CD4-positive, alpha-beta T cell (primary cell): ENCODE measurements around the gene FOXRED1. TPM values are rescaled to one million over a fixed set of nuclear protein-coding genes. Genes with fewer than 3 reads are reported as not detected.
"Not testable (repeated sequence)": the region's sequence is repeated elsewhere in the genome, so short reads cannot be mapped to it uniquely, and the experiment has no call there.

Experiments
- ATAC-seq: fragments of 200-7000 bp; cut with Tn5 transposase; one replicate; pipeline ENCODE4 v1.10.0; 2022; ENCODE audit warnings: mild to moderate bottlenecking; ENCODE audit not compliant: poor library complexity
- CTCF ChIA-PET: fragments of 350-600 bp; sonication (Branson Sonifier 250); formaldehyde crosslinking; loops from one replicate; lab custom pipeline; 2021; ENCODE audit warnings: antibody characterized with exemption, inconsistent platforms; lab: Charles Lee
- POLR2A ChIA-PET: fragments of 350-600 bp; sonication (Branson Sonifier 250); formaldehyde crosslinking; loops from one replicate; lab custom pipeline; 2021; ENCODE audit warnings: antibody characterized with exemption, inconsistent platforms; lab: Charles Lee
- DNase-seq, 14 experiments: peaks; one replicate each; pipeline ENCODE4 v3.0.0-alpha.2; 2013 to 2020; ENCODE audit warnings: mixed read lengths in 2 of 14
- H3K27ac ChIP-seq, 2 donors: one replicate each; pipeline versions ENCODE4 v1.5.1 to v1.7.0; 2013; ENCODE audit warnings: low read length in 2 of 2, low read depth in 1 of 2, mild to moderate bottlenecking in 1 of 2
- H3K27me3 ChIP-seq, 2 experiments: 1 replicate in 1 of 2; 2 replicates in 1 of 2; pipeline versions ENCODE4 v1.6.1 to v1.7.0; 2013; ENCODE audit warnings: low read length in 2 of 2, control low read depth in 1 of 2, mild to moderate bottlenecking in 1 of 2, moderate library complexity in 1 of 2; ENCODE audit not compliant: insufficient read depth in 2 of 2, control insufficient read depth in 1 of 2
- H3K36me3 ChIP-seq: one replicate; pipeline ENCODE4 v1.6.1; 2013; ENCODE audit warnings: low read length, control low read depth; ENCODE audit not compliant: insufficient read depth
- H3K4me1 ChIP-seq: one replicate; pipeline ENCODE4 v1.6.1; 2013; ENCODE audit warnings: low read length, control low read depth; ENCODE audit not compliant: insufficient read depth
- H3K4me3 ChIP-seq: one replicate; pipeline ENCODE4 v1.5.1; 2013; ENCODE audit warnings: mild to moderate bottlenecking, low read length, moderate library complexity
- H3K9me3 ChIP-seq, 2 experiments: 1 replicate in 1 of 2; 2 replicates in 1 of 2; pipeline versions ENCODE4 v1.6.1 to v1.7.0; 2013; ENCODE audit warnings: low read length in 2 of 2, mild to moderate bottlenecking in 2 of 2, control low read depth in 1 of 2, moderate library complexity in 1 of 2; ENCODE audit not compliant: control insufficient read depth in 1 of 2, insufficient read depth in 1 of 2
- H3K27ac Mint-ChIP-seq: one replicate; pipeline ENCODE4 v1.8.0; 2020; ENCODE audit warnings: mixed read lengths
- H3K27me3 Mint-ChIP-seq: one replicate; pipeline ENCODE4 v1.8.0; 2021; ENCODE audit warnings: mixed read lengths
- H3K36me3 Mint-ChIP-seq: one replicate; pipeline ENCODE4 v1.8.0; 2021; ENCODE audit warnings: low read depth, mixed read lengths
- H3K4me1 Mint-ChIP-seq: one replicate; pipeline ENCODE4 v1.8.0; 2021; ENCODE audit warnings: low read depth, mixed read lengths
- H3K4me3 Mint-ChIP-seq: one replicate; pipeline ENCODE4 v1.8.0; 2020; ENCODE audit warnings: mild to moderate bottlenecking, mixed read lengths
- H3K9me3 Mint-ChIP-seq: one replicate; pipeline ENCODE4 v1.8.0; 2020; ENCODE audit warnings: mixed read lengths
- intact Hi-C, 2 experiments: fragments of 100-400 bp; cut with DNase I in 1 of 2; cut with micrococcal nuclease in 1 of 2; formaldehyde crosslinking; loops; one replicate each; pipeline versions ENCODE4 v1.15.1 to v1.9.0; 2023 to 2025; cut with DNase I, micrococcal nuclease
- total RNA-seq, 174 experiments: library from RNA in 2 of 174; stranded (reverse) in 2 of 174; gene quantifications; one replicate each; pipeline ENCODE4 v1.2.3 and lab custom pipeline; 2021 to 2026
- TF ChIP-seq, protein P1 (sequence below): fragments of 200-600 bp; IDR thresholded peaks from one replicate; pipeline ENCODE4 v1.8.0; 2022; ENCODE audit warnings: antibody characterized with exemption, mild to moderate bottlenecking

The FOXRED1 gene
- total RNA-seq, 2 experiments from 2014 or later = 25.3 to 29.0 TPM

DNA sequence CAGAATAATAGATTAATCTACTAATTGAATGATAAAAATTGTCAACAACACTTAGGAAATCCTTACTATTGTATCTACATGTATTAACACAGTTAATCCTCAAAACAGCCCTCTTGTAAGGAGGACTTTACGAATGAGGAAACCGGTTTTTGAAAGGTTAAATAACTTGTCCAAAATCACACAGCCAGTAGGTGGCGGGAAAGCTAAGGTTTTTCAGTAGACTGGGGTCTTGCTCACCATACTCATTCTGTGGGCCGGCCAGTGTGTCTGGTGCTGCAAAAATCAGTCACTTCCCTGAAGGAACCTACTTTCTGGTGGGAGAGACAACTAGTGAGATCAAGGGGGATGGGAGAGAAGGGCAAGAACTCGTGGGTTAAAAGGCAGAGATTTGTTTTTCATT is 38.8 kb downstream of the FOXRED1 start:
- no peaks in the 10 kb centered on the region for H3K9me3 Mint-ChIP-seq
- DNase-seq = peak in 2 of 14 experiments; percentile 26 to 41
- POLR2A ChIA-PET = no interaction called here

DNA sequence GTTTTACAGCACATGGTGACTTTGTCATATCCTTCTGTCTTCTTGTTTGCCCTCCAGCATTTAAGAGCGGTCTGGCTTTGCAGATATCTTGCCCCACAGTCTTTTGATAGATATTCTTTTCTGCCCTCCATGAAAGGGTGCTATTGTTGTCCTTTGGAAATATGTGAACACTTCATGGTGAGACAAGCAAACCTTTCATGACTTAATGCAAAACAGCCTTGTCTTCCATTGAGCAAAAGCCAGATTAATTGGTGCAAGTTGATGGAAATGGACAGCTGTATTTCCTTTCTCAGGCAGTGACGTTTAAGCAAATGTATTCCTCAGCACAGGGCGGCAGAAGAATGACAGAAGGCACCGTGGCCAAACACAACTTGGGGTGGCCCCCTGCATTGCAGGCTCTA is 39.3 kb downstream of the FOXRED1 start:
- Histone ChIP-seq H3K9me3 (no peaks in the 10 kb centered on the region), H3K4me3 (no peak overlapping the region), H3K27ac (no peak overlapping the region), H3K27me3 (no peaks in the 10 kb centered on the region), H3K4me1 (peaks cover 42% of the 10 kb centered on the region), H3K36me3 (peaks cover 43% of the 10 kb centered on the region)
- TF ChIP-seq, protein P1, sequence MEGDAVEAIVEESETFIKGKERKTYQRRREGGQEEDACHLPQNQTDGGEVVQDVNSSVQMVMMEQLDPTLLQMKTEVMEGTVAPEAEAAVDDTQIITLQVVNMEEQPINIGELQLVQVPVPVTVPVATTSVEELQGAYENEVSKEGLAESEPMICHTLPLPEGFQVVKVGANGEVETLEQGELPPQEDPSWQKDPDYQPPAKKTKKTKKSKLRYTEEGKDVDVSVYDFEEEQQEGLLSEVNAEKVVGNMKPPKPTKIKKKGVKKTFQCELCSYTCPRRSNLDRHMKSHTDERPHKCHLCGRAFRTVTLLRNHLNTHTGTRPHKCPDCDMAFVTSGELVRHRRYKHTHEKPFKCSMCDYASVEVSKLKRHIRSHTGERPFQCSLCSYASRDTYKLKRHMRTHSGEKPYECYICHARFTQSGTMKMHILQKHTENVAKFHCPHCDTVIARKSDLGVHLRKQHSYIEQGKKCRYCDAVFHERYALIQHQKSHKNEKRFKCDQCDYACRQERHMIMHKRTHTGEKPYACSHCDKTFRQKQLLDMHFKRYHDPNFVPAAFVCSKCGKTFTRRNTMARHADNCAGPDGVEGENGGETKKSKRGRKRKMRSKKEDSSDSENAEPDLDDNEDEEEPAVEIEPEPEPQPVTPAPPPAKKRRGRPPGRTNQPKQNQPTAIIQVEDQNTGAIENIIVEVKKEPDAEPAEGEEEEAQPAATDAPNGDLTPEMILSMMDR = no peak
- DNase-seq = no peak
- Mint-ChIP-seq H3K9me3 (no peaks in the 10 kb centered on the region), H3K36me3 (peaks cover 72% of the 10 kb centered on the region), H3K4me1 (peaks cover 57% of the 10 kb centered on the region), H3K27ac (no peak overlapping the region), H3K27me3 (no peaks in the 10 kb centered on the region), H3K4me3 (no peak overlapping the region)
- CTCF ChIA-PET = no interaction called here
- intact Hi-C loops = no loop called here
- ATAC-seq = no peak
- POLR2A ChIA-PET = no interaction called here

More for the DNA sequence above, 38.8 kb downstream of the FOXRED1 start:
- no peak overlapping the region for H3K27ac Mint-ChIP-seq
- peaks cover 60% of the 10 kb centered on the region for H3K4me1 Mint-ChIP-seq
- intact Hi-C loops = no loop called here
- no peaks in the 10 kb centered on the region for H3K9me3 ChIP-seq
- ATAC-seq = no peak
- H3K4me3 Mint-ChIP-seq = no peak overlapping the region
- H3K4me1 ChIP-seq = peaks cover 47% of the 10 kb centered on the region
- no peaks in the 10 kb centered on the region for H3K27me3 Mint-ChIP-seq
- H3K27me3 ChIP-seq = no peaks in the 10 kb centered on the region
- H3K27ac ChIP-seq = no peak overlapping the region
- peaks cover 37% of the 10 kb centered on the region for H3K36me3 ChIP-seq
- peaks cover 68% of the 10 kb centered on the region for H3K36me3 Mint-ChIP-seq
- TF ChIP-seq, protein P1 = no peak
- H3K4me3 ChIP-seq = no peak overlapping the region
- CTCF ChIA-PET = no interaction called here

DNA sequence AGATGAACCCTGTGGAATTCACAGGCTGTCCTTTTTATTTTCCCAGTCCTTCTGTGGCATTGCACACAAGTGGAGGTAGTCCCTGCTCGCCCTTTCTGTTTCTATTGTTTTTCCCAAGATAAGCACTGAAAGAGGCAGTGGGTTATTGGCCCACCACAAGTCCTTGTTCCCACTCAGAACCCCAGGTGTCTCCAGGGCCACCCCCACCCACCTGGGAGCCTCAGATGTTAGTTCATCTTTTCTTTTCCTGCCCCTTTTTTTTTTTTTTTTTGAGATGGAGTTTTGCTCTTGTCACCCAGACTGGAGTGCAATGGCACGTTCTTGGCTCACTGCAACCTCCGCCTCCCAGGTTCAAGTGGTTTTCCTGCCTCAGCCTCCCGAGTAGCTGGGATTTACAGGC is 39.8 kb downstream of the FOXRED1 start:
- DNase-seq, H3K9me3 ChIP-seq, H3K27me3 Mint-ChIP-seq, intact Hi-C loops, POLR2A ChIA-PET, H3K4me3 ChIP-seq, H3K27ac ChIP-seq, H3K27ac Mint-ChIP-seq, ATAC-seq, H3K9me3 Mint-ChIP-seq, H3K4me3 Mint-ChIP-seq, H3K27me3 ChIP-seq, CTCF ChIA-PET: not testable (repeated sequence)
- Mint-ChIP-seq H3K4me1 (peaks cover 56% of the 10 kb centered on the region), H3K36me3 (peaks cover 72% of the 10 kb centered on the region)
- H3K36me3 ChIP-seq = peaks cover 48% of the 10 kb centered on the region
- H3K4me1 ChIP-seq = peaks cover 37% of the 10 kb centered on the region
